ENCODE data around the gene SGSM2. TPM values are rescaled to one million over a fixed set of nuclear protein-coding genes. Genes with fewer than 3 reads are reported as not detected.

SGSM2 gene
- total and polyA plus RNA-seq, 12 donors, result 16.3 to 393 (median 52.9) TPM

GRCh38 chr17:2386400-2387085 lies 49.2 kb downstream of the SGSM2 start:
- 84 to 88% (median 85%) methylated on average over 14 to 22 of the region's 22 CpGs for WGBS, 4 donors
- peaks cover 2 to 44% of the 10 kb centered on the region in 2 donors for H3K4me1 ChIP-seq (replicated peaks in 1 of 2)
- no peaks in the 10 kb centered on the region for H3K27me3 ChIP-seq
- H3K36me3 ChIP-seq (replicated peaks in 1 of 2), result peaks cover 0 to 25% of the 10 kb centered on the region in 2 donors
- intact Hi-C loops (cut with DNase I), result no loop called here
- no peaks in the 10 kb centered on the region for H3K9me3 ChIP-seq (replicated peaks in 1 of 3)
- TF ChIP-seq POLR2A (IDR thresholded peaks at IDR 0.05) (no peak), CTCF (IDR thresholded peaks at IDR 0.05) (no peak)
- no peak overlapping the region for H3K4me3 ChIP-seq
- no peak for DNase-seq
- peak overlapping the region in 1 of 5 donors; percentile 49 for H3K27ac ChIP-seq

GRCh38 chr17:2387086-2388019 lies 50.1 kb downstream of the SGSM2 start:
- Histone ChIP-seq H3K36me3 (replicated peaks in 1 of 2) (peaks cover 0 to 25% of the 10 kb centered on the region in 2 donors), H3K27ac (no peak overlapping the region), H3K4me1 (replicated peaks in 1 of 2) (peaks cover 9 to 52% of the 10 kb centered on the region in 2 donors), H3K27me3 (no peaks in the 10 kb centered on the region), H3K9me3 (replicated peaks in 1 of 3) (no peaks in the 10 kb centered on the region), H3K4me3 (no peak overlapping the region)
- intact Hi-C loops (cut with DNase I), result no loop called here
- peak in 1 of 7 donors; percentile 29 for DNase-seq
- 83 to 92% (median 90%) methylated on average over 24 to 41 of the region's 41 CpGs for WGBS, 4 donors
- TF ChIP-seq CTCF (IDR thresholded peaks at IDR 0.05) (no peak), POLR2A (IDR thresholded peaks at IDR 0.05) (no peak)

- WGBS, 4 donors, result 89 to 92% (median 89%) methylated on average over 21 of the region's 21 CpGs
- Histone ChIP-seq H3K4me1 (replicated peaks in 1 of 2) (peaks cover 9 to 44% of the 10 kb centered on the region in 2 donors), H3K9me3 (replicated peaks in 1 of 3) (no peaks in the 10 kb centered on the region), H3K27ac (no peak overlapping the region), H3K4me3 (no peak overlapping the region), H3K36me3 (replicated peaks in 1 of 2) (peaks cover 0 to 25% of the 10 kb centered on the region in 2 donors), H3K27me3 (no peaks in the 10 kb centered on the region)
- DNase-seq, result no peak
- intact Hi-C loops (cut with DNase I), result no loop called here
- no peak for TF ChIP-seq CTCF (IDR thresholded peaks at IDR 0.05)
- no peak for TF ChIP-seq POLR2A (IDR thresholded peaks at IDR 0.05)
Observed at GRCh38 chr17:2388020-2388682, 50.9 kb downstream of the SGSM2 start.

- intact Hi-C loops (cut with DNase I), result no loop called here
- H3K27me3 ChIP-seq, result no peaks in the 10 kb centered on the region
- 88 to 92% (median 89%) methylated on average over 15 of the region's 15 CpGs for WGBS, 4 donors
Observed at GRCh38 chr17:2388683-2389055, 51.4 kb downstream of the SGSM2 start.

More at GRCh38 chr17:2388683-2389055, 51.4 kb downstream of the SGSM2 start:
- TF ChIP-seq POLR2A (IDR thresholded peaks at IDR 0.05) (no peak), CTCF (IDR thresholded peaks at IDR 0.05) (no peak)
- no peak overlapping the region for H3K4me3 ChIP-seq
- no peaks in the 10 kb centered on the region for H3K9me3 ChIP-seq (replicated peaks in 1 of 3)
- peaks cover 0 to 25% of the 10 kb centered on the region in 2 donors for H3K36me3 ChIP-seq (replicated peaks in 1 of 2)
- no peak overlapping the region for H3K27ac ChIP-seq
- H3K4me1 ChIP-seq (replicated peaks in 1 of 2), result peaks cover 9 to 40% of the 10 kb centered on the region in 2 donors
- no peak for DNase-seq

Data from adrenal gland (tissue), 12 donors.